ENCODE data around the gene CFAP58.

Gene CFAP58, protein sequence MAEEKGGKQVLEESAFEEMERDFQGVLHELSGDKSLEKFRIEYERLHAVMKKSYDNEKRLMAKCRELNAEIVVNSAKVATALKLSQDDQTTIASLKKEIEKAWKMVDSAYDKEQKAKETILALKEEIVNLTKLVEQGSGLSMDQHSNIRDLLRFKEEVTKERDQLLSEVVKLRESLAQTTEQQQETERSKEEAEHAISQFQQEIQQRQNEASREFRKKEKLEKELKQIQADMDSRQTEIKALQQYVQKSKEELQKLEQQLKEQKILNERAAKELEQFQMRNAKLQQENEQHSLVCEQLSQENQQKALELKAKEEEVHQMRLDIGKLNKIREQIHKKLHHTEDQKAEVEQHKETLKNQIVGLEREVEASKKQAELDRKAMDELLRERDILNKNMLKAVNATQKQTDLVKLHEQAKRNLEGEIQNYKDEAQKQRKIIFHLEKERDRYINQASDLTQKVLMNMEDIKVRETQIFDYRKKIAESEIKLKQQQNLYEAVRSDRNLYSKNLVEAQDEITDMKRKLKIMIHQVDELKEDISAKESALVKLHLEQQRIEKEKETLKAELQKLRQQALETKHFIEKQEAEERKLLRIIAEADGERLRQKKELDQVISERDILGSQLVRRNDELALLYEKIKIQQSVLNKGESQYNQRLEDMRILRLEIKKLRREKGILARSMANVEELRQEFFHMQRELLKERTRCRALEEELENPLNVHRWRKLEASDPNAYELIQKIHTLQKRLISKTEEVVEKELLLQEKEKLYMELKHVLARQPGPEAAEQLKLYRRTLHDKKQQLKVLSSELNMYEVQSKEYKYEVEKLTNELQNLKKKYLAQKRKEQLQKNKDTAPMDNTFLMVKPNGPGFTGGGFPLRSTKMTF

GRCh38 chr10:104353325-104354048, at the start of gene CFAP58:
Gene CFAP58 (plus strand): TSS chr10:104353833. CDS start chr10:104353898, 65 bp downstream.
- TF ChIP-seq NFIC (IDR thresholded peaks at IDR 0.05) (no peak), EGR1 (IDR thresholded peaks at IDR 0.05) (peak; percentile 60; the same call in 1 of the 2 replicates), EP300 (IDR thresholded peaks at IDR 0.05; ENCODE audit: borderline replicate concordance) (no peak), CEBPB (IDR thresholded peaks at IDR 0.05) (no peak), RAD21 (IDR thresholded peaks at IDR 0.05; ENCODE audit: low read depth) (no peak; the same call in 1 of the 2 replicates), TCF12 (IDR thresholded peaks at IDR 0.05; ENCODE audit: low read depth) (peak; percentile 46; the same call in 1 of the 2 replicates), FOXM1 (IDR thresholded peaks at IDR 0.05; ENCODE audit: borderline replicate concordance, low read depth) (no peak), REST (IDR thresholded peaks at IDR 0.05; ENCODE audit: low read depth) (no peak), TAF1 (IDR thresholded peaks at IDR 0.05; ENCODE audit: low read depth) (peak; percentile 32; the same call in 1 of the 2 replicates), ZBTB7A (IDR thresholded peaks at IDR 0.05; ENCODE audit: low read depth) (no peak), YY1 (IDR thresholded peaks at IDR 0.05; ENCODE audit: low read depth) (no peak), MAX (IDR thresholded peaks at IDR 0.05) (peak; percentile 94), CREB1 (IDR thresholded peaks at IDR 0.05; ENCODE audit: low read depth) (peak; percentile 20; the same call in 1 of the 2 replicates), TEAD4 (IDR thresholded peaks at IDR 0.05) (0 out of 2 replicates have a peak, but pooled peaks have one; percentile 20)
- TF ChIP-seq, protein P1, sequence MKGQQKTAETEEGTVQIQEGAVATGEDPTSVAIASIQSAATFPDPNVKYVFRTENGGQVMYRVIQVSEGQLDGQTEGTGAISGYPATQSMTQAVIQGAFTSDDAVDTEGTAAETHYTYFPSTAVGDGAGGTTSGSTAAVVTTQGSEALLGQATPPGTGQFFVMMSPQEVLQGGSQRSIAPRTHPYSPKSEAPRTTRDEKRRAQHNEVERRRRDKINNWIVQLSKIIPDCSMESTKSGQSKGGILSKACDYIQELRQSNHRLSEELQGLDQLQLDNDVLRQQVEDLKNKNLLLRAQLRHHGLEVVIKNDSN (IDR thresholded peaks at IDR 0.05), result no peak

- TF ChIP-seq YY1 (IDR thresholded peaks at IDR 0.05; ENCODE audit: low read depth) (no peak), MAX (IDR thresholded peaks at IDR 0.05) (no peak), NFIC (IDR thresholded peaks at IDR 0.05) (no peak), ZBTB7A (IDR thresholded peaks at IDR 0.05; ENCODE audit: low read depth) (no peak), TEAD4 (IDR thresholded peaks at IDR 0.05) (no peak), TAF1 (IDR thresholded peaks at IDR 0.05; ENCODE audit: low read depth) (no peak), EGR1 (IDR thresholded peaks at IDR 0.05) (no peak), FOXM1 (IDR thresholded peaks at IDR 0.05; ENCODE audit: borderline replicate concordance, low read depth) (no peak), EP300 (IDR thresholded peaks at IDR 0.05; ENCODE audit: borderline replicate concordance) (no peak), REST (IDR thresholded peaks at IDR 0.05; ENCODE audit: low read depth) (no peak), RAD21 (IDR thresholded peaks at IDR 0.05; ENCODE audit: low read depth) (no peak), CREB1 (IDR thresholded peaks at IDR 0.05; ENCODE audit: low read depth) (no peak), CEBPB (IDR thresholded peaks at IDR 0.05) (no peak), TCF12 (IDR thresholded peaks at IDR 0.05; ENCODE audit: low read depth) (no peak)
- TF ChIP-seq, protein P1 (IDR thresholded peaks at IDR 0.05), result no peak
These were observed 49.3 kb upstream of the CFAP58 start for GRCh38 chr10:104304356-104304745.

GRCh38 chr10:104304927-104305326, 48.7 kb upstream of the CFAP58 start:
- TF ChIP-seq EGR1 (IDR thresholded peaks at IDR 0.05) (no peak), RAD21 (IDR thresholded peaks at IDR 0.05; ENCODE audit: low read depth) (no peak), TAF1 (IDR thresholded peaks at IDR 0.05; ENCODE audit: low read depth) (no peak), CREB1 (IDR thresholded peaks at IDR 0.05; ENCODE audit: low read depth) (no peak), FOXM1 (IDR thresholded peaks at IDR 0.05; ENCODE audit: borderline replicate concordance, low read depth) (no peak), TCF12 (IDR thresholded peaks at IDR 0.05; ENCODE audit: low read depth) (no peak), NFIC (IDR thresholded peaks at IDR 0.05) (no peak), CEBPB (IDR thresholded peaks at IDR 0.05) (no peak), REST (IDR thresholded peaks at IDR 0.05; ENCODE audit: low read depth) (no peak), ZBTB7A (IDR thresholded peaks at IDR 0.05; ENCODE audit: low read depth) (no peak), EP300 (IDR thresholded peaks at IDR 0.05; ENCODE audit: borderline replicate concordance) (no peak), MAX (IDR thresholded peaks at IDR 0.05) (no peak), TEAD4 (IDR thresholded peaks at IDR 0.05) (no peak)
